Measurements from ENCODE around the gene SYT15B.
"Not testable (repeated sequence)": the region's sequence is repeated elsewhere in the genome, so short reads cannot be mapped to it uniquely, and the experiment has no call there.

- TF ChIP-seq, protein P1, sequence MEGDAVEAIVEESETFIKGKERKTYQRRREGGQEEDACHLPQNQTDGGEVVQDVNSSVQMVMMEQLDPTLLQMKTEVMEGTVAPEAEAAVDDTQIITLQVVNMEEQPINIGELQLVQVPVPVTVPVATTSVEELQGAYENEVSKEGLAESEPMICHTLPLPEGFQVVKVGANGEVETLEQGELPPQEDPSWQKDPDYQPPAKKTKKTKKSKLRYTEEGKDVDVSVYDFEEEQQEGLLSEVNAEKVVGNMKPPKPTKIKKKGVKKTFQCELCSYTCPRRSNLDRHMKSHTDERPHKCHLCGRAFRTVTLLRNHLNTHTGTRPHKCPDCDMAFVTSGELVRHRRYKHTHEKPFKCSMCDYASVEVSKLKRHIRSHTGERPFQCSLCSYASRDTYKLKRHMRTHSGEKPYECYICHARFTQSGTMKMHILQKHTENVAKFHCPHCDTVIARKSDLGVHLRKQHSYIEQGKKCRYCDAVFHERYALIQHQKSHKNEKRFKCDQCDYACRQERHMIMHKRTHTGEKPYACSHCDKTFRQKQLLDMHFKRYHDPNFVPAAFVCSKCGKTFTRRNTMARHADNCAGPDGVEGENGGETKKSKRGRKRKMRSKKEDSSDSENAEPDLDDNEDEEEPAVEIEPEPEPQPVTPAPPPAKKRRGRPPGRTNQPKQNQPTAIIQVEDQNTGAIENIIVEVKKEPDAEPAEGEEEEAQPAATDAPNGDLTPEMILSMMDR (IDR thresholded peaks at IDR 0.05 in 8 of 11, conservative IDR thresholded peaks at IDR 0.05 in 3 of 11) = not testable (repeated sequence)
- TF ChIP-seq POLR2AphosphoS5, POLR2A (IDR thresholded peaks at IDR 0.05): not testable (repeated sequence)
Observed at GRCh38 chr10:47779590-47779989, 16.2 kb upstream of the SYT15B start.
